Smooth muscle cell (in vitro differentiated cells): Measurements from ENCODE around the gene LCN10. TPM values are rescaled to one million over a fixed set of nuclear protein-coding genes. Genes with fewer than 3 reads are reported as not detected.

Source experiments
- DNase-seq: peaks from one replicate; lab custom pipeline; 2025; ENCODE audit not compliant: unreplicated experiment; lab: John Stamatoyannopoulos, UW
- H2AFZ ChIP-seq: fragments of 200-600 bp; sonication (generic); 2 replicates; pipeline ENCODE4 v1.6.0; 2016; ENCODE audit warnings: antibody characterized with exemption, low read depth, mild to moderate bottlenecking
- H3F3A ChIP-seq: fragments of 200-600 bp; sonication (generic); 2 replicates; pipeline ENCODE4 v1.6.0; 2017; ENCODE audit warnings: antibody characterized with exemption, low read depth
- H3K27ac ChIP-seq: fragments of 200-600 bp; sonication (generic); 2 replicates; pipeline ENCODE4 v1.5.1; 2016; ENCODE audit warnings: low read depth, mild to moderate bottlenecking
- H3K27me3 ChIP-seq: fragments of 200-600 bp; sonication (generic); 2 replicates; pipeline ENCODE4 v1.6.1; 2016; ENCODE audit warnings: low read depth, mild to moderate bottlenecking
- H3K36me3 ChIP-seq: fragments of 200-600 bp; sonication (generic); 2 replicates; pipeline ENCODE4 v1.5.1; 2016; ENCODE audit warnings: low read depth
- H3K4me1 ChIP-seq: fragments of 200-600 bp; sonication (generic); 2 replicates; pipeline ENCODE4 v1.5.1; 2016; ENCODE audit warnings: low read depth
- H3K4me2 ChIP-seq: fragments of 200-600 bp; sonication (generic); 2 replicates; pipeline ENCODE4 v1.6.0; 2016; ENCODE audit warnings: mild to moderate bottlenecking
- H3K4me3 ChIP-seq: fragments of 200-600 bp; sonication (generic); 2 replicates; pipeline ENCODE4 v1.5.1; 2016; ENCODE audit warnings: mild to moderate bottlenecking
- H3K79me2 ChIP-seq: fragments of 200-600 bp; sonication (generic); 2 replicates; pipeline ENCODE4 v1.6.0; 2016; ENCODE audit warnings: low read depth, mild to moderate bottlenecking
- H3K9ac ChIP-seq: fragments of 200-600 bp; sonication (generic); 2 replicates; pipeline ENCODE4 v1.6.0; 2016; ENCODE audit warnings: low read depth
- H3K9me3 ChIP-seq: fragments of 200-600 bp; sonication (generic); replicated peaks from 2 replicates; pipeline ENCODE4 v1.5.1; 2016; ENCODE audit warnings: low read depth
- H4K20me1 ChIP-seq: fragments of 200-600 bp; sonication (generic); 2 replicates; pipeline ENCODE4 v1.6.0; 2016; ENCODE audit warnings: low read depth
- CTCF ChIP-seq: fragments of 200-600 bp; sonication (generic); IDR thresholded peaks from 2 replicates; pipeline ENCODE4 v1.5.1; 2017; ENCODE audit warnings: borderline replicate concordance, mild to moderate bottlenecking, antibody characterized with exemption; ENCODE audit not compliant: insufficient read depth, poor library complexity, severe bottlenecking
- WGBS: methylation state at CpG from one replicate; pipeline ENCODE4 v1.1.7; 2016; ENCODE audit warnings: low lambda C conversion rate; 5-methylcytosine and 5-hydroxymethylcytosine counted together
- polyA plus RNA-seq: library from polyadenylated mRNA; unstranded; fragments of >200 nt; fragmentation: Nextera tagmentation; extraction: Ambion mirVana; gene quantifications from 2 replicates; pipeline ENCODE4 v1.2.1, GENCODE V29; 2016
- total RNA-seq: library from RNA; depleted of rRNA; stranded (reverse); fragments of >200 nt; gene quantifications from 2 replicates; pipeline ENCODE4 v1.2.3, GENCODE V29; 2014

LCN10 gene
- total RNA-seq, result not detected in 2 replicates
- polyA plus RNA-seq, result not detected in 2 replicates

- no peak within 1 kb of the TSS for H3K4me2 ChIP-seq
- peak; percentile 35 for TF ChIP-seq CTCF
- WGBS, result 66% methylated on average over 21 of the region's 25 CpGs
- no peak for DNase-seq
- no peaks in the 10 kb centered on the region for H3K9me3 ChIP-seq
- no peak within 1 kb of the TSS for H3K9ac ChIP-seq
- no peak within 1 kb of the TSS for H3K4me3 ChIP-seq
- H3K27ac ChIP-seq, result no peak within 1 kb of the TSS
- no peaks in the 10 kb centered on the region for H3K36me3 ChIP-seq
- H3K79me2 ChIP-seq, result no peaks in the 10 kb centered on the region
- no peaks in the 10 kb centered on the region for H3K4me1 ChIP-seq
- H3K27me3 ChIP-seq, result no peaks in the 10 kb centered on the region
- H2AFZ ChIP-seq, result no peak within 1 kb of the TSS
- no peaks in the 10 kb centered on the region for H3F3A ChIP-seq
- H4K20me1 ChIP-seq, result no peaks in the 10 kb centered on the region
Measured at GRCh38 chr9:136742591-136743391, at the start of gene LCN10. LCN10 (minus strand) TSS chr9:136742940; CDS start chr9:136742903, 37 bp downstream.

GRCh38 chr9:136791516-136792276, 49.0 kb upstream of the LCN10 start:
- peak; percentile 100 for TF ChIP-seq CTCF
- Histone ChIP-seq H3K27me3 (no peaks in the 10 kb centered on the region), H3K36me3 (no peaks in the 10 kb centered on the region), H3K79me2 (peaks cover 15% of the 10 kb centered on the region), H3K27ac (peak overlapping the region; percentile 87), H2AFZ (no peak overlapping the region), H3K4me3 (peak overlapping the region; percentile 76), H3F3A (peaks cover 15% of the 10 kb centered on the region), H3K9ac (peak overlapping the region; percentile 78), H3K4me1 (peaks cover 39% of the 10 kb centered on the region), H4K20me1 (peaks cover 12% of the 10 kb centered on the region), H3K9me3 (no peaks in the 10 kb centered on the region), H3K4me2 (peak overlapping the region; percentile 95)
- DNase-seq, result no peak
- WGBS, result 11% methylated on average over 28 of the region's 29 CpGs

- TF ChIP-seq CTCF, result no peak
- Histone ChIP-seq H3K4me3 (peak within 1 kb of the TSS; percentile 76), H3K79me2 (peaks cover 15% of the 10 kb centered on the region), H3K4me1 (peaks cover 32% of the 10 kb centered on the region), H3K4me2 (peak within 1 kb of the TSS; percentile 95), H3K27me3 (no peaks in the 10 kb centered on the region), H3K36me3 (no peaks in the 10 kb centered on the region), H3K9ac (peak within 1 kb of the TSS; percentile 78), H2AFZ (no peak within 1 kb of the TSS), H3K27ac (peak within 1 kb of the TSS; percentile 87), H4K20me1 (peaks cover 12% of the 10 kb centered on the region), H3K9me3 (no peaks in the 10 kb centered on the region), H3F3A (peaks cover 15% of the 10 kb centered on the region)
- peak; percentile 99 for DNase-seq
- 1% methylated on average over 30 of the region's 70 CpGs for WGBS
Measured at GRCh38 chr9:136790640-136791515, 48.1 kb upstream of the LCN10 start, which contains the start of gene TMEM141. TMEM141 (plus strand) TSS chr9:136791344; CDS start chr9:136791371, 27 bp downstream.
